GM10266 (cell line): Measurements from ENCODE around the gene IPPK.
"Not testable (repeated sequence)": the region's sequence is repeated elsewhere in the genome, so short reads cannot be mapped to it uniquely, and the experiment has no call there.

ENCODE experiments used
- DNase-seq: peaks from one replicate; pipeline ENCODE4 v3.0.0; 2012; ENCODE audit errors: extremely low spot score
- TF ChIP-seq, protein P1 (sequence below): IDR thresholded peaks from 2 replicates; pipeline ENCODE4 v1.5.1; 2012; ENCODE audit warnings: mild to moderate bottlenecking, low read depth; ENCODE audit not compliant: control insufficient read depth, insufficient read depth; ENCODE audit errors: missing control alignments

IPPK gene

GRCh38 chr9:92631452-92632343 lies 38.2 kb downstream of the IPPK start:
- DNase-seq: no peak
- TF ChIP-seq, protein P1, sequence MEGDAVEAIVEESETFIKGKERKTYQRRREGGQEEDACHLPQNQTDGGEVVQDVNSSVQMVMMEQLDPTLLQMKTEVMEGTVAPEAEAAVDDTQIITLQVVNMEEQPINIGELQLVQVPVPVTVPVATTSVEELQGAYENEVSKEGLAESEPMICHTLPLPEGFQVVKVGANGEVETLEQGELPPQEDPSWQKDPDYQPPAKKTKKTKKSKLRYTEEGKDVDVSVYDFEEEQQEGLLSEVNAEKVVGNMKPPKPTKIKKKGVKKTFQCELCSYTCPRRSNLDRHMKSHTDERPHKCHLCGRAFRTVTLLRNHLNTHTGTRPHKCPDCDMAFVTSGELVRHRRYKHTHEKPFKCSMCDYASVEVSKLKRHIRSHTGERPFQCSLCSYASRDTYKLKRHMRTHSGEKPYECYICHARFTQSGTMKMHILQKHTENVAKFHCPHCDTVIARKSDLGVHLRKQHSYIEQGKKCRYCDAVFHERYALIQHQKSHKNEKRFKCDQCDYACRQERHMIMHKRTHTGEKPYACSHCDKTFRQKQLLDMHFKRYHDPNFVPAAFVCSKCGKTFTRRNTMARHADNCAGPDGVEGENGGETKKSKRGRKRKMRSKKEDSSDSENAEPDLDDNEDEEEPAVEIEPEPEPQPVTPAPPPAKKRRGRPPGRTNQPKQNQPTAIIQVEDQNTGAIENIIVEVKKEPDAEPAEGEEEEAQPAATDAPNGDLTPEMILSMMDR: no peak

- TF ChIP-seq, protein P1: no peak
- DNase-seq: no peak
Measured at GRCh38 chr9:92627651-92628050, 42.3 kb downstream of the IPPK start.

GRCh38 chr9:92626484-92626883 lies 43.4 kb downstream of the IPPK start:
- TF ChIP-seq, protein P1: no peak
- no peak for DNase-seq

GRCh38 chr9:92623936-92624335 lies 46.0 kb downstream of the IPPK start:
- not testable (repeated sequence) for DNase-seq

- TF ChIP-seq, protein P1: no peak
Measured at GRCh38 chr9:92620845-92621244, 49.1 kb downstream of the IPPK start.

GRCh38 chr9:92619601-92620300 lies 50.2 kb downstream of the IPPK start:
- TF ChIP-seq, protein P1: no peak
- DNase-seq: no peak

More at GRCh38 chr9:92620845-92621244, 49.1 kb downstream of the IPPK start:
- no peak for DNase-seq

DNA sequence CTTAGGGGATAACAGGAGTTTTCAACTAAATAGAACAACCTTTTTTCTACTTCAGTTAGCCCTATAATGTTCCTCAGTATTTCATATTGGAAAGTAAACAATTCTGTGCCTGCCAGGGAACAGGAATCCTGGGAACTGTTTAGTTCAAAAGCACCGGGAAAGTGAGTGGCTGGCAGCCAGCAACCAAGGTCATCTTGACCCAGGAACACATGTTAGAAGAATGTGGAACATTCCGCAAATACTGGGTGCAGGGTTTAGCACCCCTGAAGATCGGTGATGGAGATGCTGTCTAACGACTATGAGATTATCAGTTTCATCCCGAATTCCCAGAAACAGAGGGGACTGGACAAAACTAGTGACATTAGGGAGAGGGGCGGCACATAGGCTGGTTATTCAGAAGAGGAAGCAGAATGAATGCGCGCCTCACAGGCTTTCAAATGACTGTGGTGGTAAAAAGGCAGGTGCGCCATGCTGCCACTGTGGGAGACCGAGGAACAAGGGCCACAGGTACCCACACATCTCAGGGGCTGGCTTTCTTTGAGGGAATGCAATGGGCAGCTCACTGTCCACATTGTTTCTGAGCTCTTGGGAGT lies 51.2 kb downstream of the IPPK start:
- TF ChIP-seq, protein P1: no peak
- DNase-seq: no peak
